Measurements from ENCODE around the gene IL17RD.

Gene IL17RD

DNA sequence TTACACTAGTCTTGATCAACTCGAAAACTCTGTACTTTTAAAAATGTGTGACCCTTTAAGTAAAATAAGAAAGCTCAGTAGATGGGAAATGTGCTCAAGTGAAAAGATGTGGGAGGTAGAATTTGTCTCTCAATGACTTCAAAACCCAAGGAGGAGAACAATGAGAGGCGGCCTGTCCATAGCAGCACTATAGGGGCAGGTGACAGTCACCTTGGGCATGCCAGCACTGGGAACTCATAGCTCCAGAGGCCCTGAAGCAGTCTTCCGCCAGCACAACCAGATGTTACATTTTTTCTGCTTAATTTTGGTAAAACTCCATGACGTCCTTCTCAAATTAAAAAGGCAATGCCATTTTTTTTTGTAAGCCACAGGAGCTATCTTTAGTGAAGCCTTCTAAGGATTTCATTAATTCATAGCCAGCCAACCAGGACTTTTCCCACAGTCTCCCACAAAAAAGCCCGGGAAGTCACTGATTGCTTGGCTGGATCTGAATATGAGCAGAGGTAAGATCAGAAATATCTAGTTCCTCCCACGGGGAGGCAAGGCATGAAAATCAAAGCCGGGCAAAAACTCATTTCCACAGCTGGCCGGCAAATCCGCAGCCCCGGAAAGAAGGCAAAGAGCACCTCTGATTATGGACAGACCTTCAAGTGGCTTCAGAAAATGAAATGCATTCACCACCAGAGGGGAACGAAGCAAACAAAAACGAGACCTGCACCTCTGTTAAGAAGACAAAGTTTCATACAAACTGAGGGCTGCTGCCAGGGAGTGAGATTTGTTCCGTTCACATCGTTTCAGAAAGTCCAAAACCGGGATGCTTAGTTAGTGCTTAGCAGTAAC lies 10.5 kb downstream of the IL17RD start:
- Histone ChIP-seq H2BK12ac (ENCODE audit: low read length) (no peak overlapping the region), H2BK5ac (ENCODE audit: low read depth, low read length, poor library complexity) (no peak overlapping the region), H3K9ac (ENCODE audit: low read length) (no peak overlapping the region), H3K4me3 (ENCODE audit: low read depth, low read length) (no peak overlapping the region), H3K23ac (ENCODE audit: low read length) (no peak overlapping the region), H4K12ac (ENCODE audit: low read depth, low read length) (no peak overlapping the region), H3K4me2 (ENCODE audit: low read length) (no peak overlapping the region), H3K27me3 (ENCODE audit: insufficient read depth, low read length) (no peaks in the 10 kb centered on the region), H3K18ac (ENCODE audit: low read length) (no peak overlapping the region), H3K79me1 (ENCODE audit: low read length) (no peaks in the 10 kb centered on the region), H3K4ac (ENCODE audit: low read depth, low read length) (no peak overlapping the region), H3K36me3 (ENCODE audit: control insufficient read depth in 1 of 2, insufficient read depth in 2 of 2, low read length in 2 of 2) (no peaks in the 10 kb centered on the region), H4K8ac (ENCODE audit: low read depth, low read length) (no peak overlapping the region), H3K27ac (ENCODE audit: low read depth, low read length) (no peak overlapping the region), H4K91ac (ENCODE audit: low read depth, low read length) (no peak overlapping the region), H2BK120ac (ENCODE audit: insufficient read depth, low read length, poor library complexity) (no peak overlapping the region), H2AFZ (ENCODE audit: insufficient read depth, low read length, poor library complexity) (no peak overlapping the region), H3K4me1 (ENCODE audit: control insufficient read depth in 1 of 2, insufficient read depth in 2 of 2, low read length in 2 of 2) (peaks cover 5 to 8% of the 10 kb centered on the region in 2 experiments), H3K14ac (ENCODE audit: low read length) (no peak overlapping the region), H2AK5ac (ENCODE audit: low read length) (no peak overlapping the region), H3K79me2 (ENCODE audit: control insufficient read depth, insufficient read depth, low read length, poor library complexity) (no peaks in the 10 kb centered on the region), H3K9me3 (ENCODE audit: insufficient read depth, low read depth, low read length) (no peaks in the 10 kb centered on the region)
- WGBS (ENCODE audit: extremely low coverage, insufficient coverage, insufficient read length), result no CpG with 5 or more reads among the region's 15 CpGs
- peak; percentile 32 to 34 for DNase-seq

DNA sequence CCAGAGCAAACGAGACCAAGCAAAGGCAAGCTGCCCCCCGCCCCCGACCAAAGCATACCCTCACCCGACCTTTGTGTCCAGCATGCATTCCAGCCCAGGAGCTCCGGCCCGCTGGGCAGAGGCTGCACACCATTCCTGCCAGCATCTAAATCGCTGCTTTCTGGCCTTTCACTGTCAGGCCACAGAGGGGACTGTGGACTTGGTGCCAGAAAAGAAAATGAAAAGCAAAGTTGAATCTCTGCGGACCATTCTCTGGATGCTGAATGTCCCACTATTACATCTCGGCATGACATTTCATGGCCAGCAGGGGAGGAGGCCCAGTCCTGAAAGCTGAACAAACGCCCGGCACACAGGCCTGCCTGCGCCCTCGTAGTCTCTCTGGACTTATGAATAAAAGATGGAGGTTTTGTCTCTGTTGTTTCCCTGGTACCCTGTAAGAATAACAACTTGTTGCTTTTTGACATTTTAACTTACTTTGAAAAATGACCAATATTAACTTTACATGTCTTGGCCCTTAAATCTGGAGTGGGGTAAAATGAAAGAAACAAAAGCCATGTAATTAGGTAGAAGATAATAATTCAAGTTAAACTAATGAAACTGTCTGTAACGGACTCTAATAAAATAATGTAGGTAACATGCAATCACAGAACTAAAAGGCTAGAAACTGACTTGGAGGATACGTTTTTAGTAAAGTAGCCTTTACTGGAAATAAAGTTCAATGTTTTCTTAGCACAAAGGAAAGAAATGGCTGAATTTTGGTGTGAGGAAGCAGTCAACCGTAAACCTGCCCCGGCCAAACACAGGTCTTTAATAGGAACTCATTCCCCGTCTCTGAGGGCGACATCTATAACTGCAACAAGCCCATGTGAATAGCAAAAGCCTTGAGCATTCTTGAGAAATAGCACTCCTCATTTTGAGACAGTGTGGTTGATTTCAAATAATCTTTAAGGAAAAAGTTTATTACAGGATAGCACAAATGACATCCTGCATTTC lies 12.7 kb downstream of the IL17RD start:
- Histone ChIP-seq H3K14ac (ENCODE audit: low read length) (no peak overlapping the region), H3K4me1 (ENCODE audit: control insufficient read depth in 1 of 2, insufficient read depth in 2 of 2, low read length in 2 of 2) (peaks cover 0 to under 1% of the 10 kb centered on the region in 2 experiments), H4K12ac (ENCODE audit: low read depth, low read length) (no peak overlapping the region), H3K4me2 (ENCODE audit: low read length) (no peak overlapping the region), H2BK120ac (ENCODE audit: insufficient read depth, low read length, poor library complexity) (no peak overlapping the region), H2BK12ac (ENCODE audit: low read length) (no peak overlapping the region), H2BK5ac (ENCODE audit: low read depth, low read length, poor library complexity) (no peak overlapping the region), H3K23ac (ENCODE audit: low read length) (no peak overlapping the region), H2AFZ (ENCODE audit: insufficient read depth, low read length, poor library complexity) (no peak overlapping the region), H3K27me3 (ENCODE audit: insufficient read depth, low read length) (no peaks in the 10 kb centered on the region), H3K18ac (ENCODE audit: low read length) (no peak overlapping the region), H3K4me3 (ENCODE audit: low read depth, low read length) (no peak overlapping the region), H4K91ac (ENCODE audit: low read depth, low read length) (no peak overlapping the region), H3K36me3 (ENCODE audit: control insufficient read depth in 1 of 2, insufficient read depth in 2 of 2, low read length in 2 of 2) (no peaks in the 10 kb centered on the region), H3K9ac (ENCODE audit: low read length) (no peak overlapping the region), H3K4ac (ENCODE audit: low read depth, low read length) (no peak overlapping the region), H3K79me1 (ENCODE audit: low read length) (no peaks in the 10 kb centered on the region), H3K9me3 (ENCODE audit: insufficient read depth, low read depth, low read length) (no peaks in the 10 kb centered on the region), H3K27ac (ENCODE audit: low read depth, low read length) (no peak overlapping the region), H2AK5ac (ENCODE audit: low read length) (no peak overlapping the region), H3K79me2 (ENCODE audit: control insufficient read depth, insufficient read depth, low read length, poor library complexity) (no peaks in the 10 kb centered on the region), H4K8ac (ENCODE audit: low read depth, low read length) (no peak overlapping the region)
- DNase-seq, result no peak
- WGBS (ENCODE audit: extremely low coverage, insufficient coverage, insufficient read length), result no CpG with 5 or more reads among the region's 19 CpGs

DNA sequence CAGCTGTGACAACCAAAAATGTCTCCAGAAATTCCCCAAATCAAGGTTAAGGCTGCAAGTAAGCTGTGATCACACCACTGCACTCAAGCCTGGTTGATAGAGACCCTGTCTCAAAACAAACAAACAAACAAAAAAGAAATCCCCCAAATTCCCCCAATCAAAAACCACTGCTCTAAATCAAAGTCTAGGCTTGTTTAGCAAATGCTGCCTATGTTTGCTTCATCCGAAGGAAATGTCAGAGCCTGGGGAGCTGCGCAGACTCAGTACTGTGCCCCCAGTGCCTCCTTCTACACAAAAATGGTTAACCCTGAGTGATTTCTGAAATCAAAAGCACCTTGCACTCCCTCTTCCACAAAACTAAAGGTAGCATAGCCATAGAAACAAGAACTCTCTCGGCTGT lies 13.4 kb downstream of the IL17RD start:
- H2BK5ac ChIP-seq (ENCODE audit: low read depth, low read length, poor library complexity), result no peak overlapping the region
- no peak overlapping the region for H4K91ac ChIP-seq (ENCODE audit: low read depth, low read length)
- no peak overlapping the region for H3K4ac ChIP-seq (ENCODE audit: low read depth, low read length)
- H3K4me3 ChIP-seq (ENCODE audit: low read depth, low read length), result no peak overlapping the region
- no peak overlapping the region for H4K8ac ChIP-seq (ENCODE audit: low read depth, low read length)
- H3K79me1 ChIP-seq (ENCODE audit: low read length), result no peaks in the 10 kb centered on the region
- H2AFZ ChIP-seq (ENCODE audit: insufficient read depth, low read length, poor library complexity), result no peak overlapping the region
- WGBS (ENCODE audit: extremely low coverage, insufficient coverage, insufficient read length), result no CpG with 5 or more reads among the region's 3 CpGs
- H3K18ac ChIP-seq (ENCODE audit: low read length), result no peak overlapping the region
- no peak for DNase-seq
- no peak overlapping the region for H3K23ac ChIP-seq (ENCODE audit: low read length)
- no peak overlapping the region for H4K12ac ChIP-seq (ENCODE audit: low read depth, low read length)
- H3K9me3 ChIP-seq (ENCODE audit: insufficient read depth, low read depth, low read length), result no peaks in the 10 kb centered on the region
- H3K27ac ChIP-seq (ENCODE audit: low read depth, low read length), result no peak overlapping the region
- no peak overlapping the region for H2BK120ac ChIP-seq (ENCODE audit: insufficient read depth, low read length, poor library complexity)
- no peaks in the 10 kb centered on the region for H3K36me3 ChIP-seq (ENCODE audit: control insufficient read depth in 1 of 2, insufficient read depth in 2 of 2, low read length in 2 of 2)
- H3K79me2 ChIP-seq (ENCODE audit: control insufficient read depth, insufficient read depth, low read length, poor library complexity), result no peaks in the 10 kb centered on the region
- no peak overlapping the region for H2AK5ac ChIP-seq (ENCODE audit: low read length)
- no peak overlapping the region for H3K14ac ChIP-seq (ENCODE audit: low read length)
- no peak overlapping the region for H2BK12ac ChIP-seq (ENCODE audit: low read length)
- H3K9ac ChIP-seq (ENCODE audit: low read length), result no peak overlapping the region
- no peaks in the 10 kb centered on the region for H3K27me3 ChIP-seq (ENCODE audit: insufficient read depth, low read length)
- H3K4me1 ChIP-seq (ENCODE audit: control insufficient read depth in 1 of 2, insufficient read depth in 2 of 2, low read length in 2 of 2), result no peaks in the 10 kb centered on the region
- no peak overlapping the region for H3K4me2 ChIP-seq (ENCODE audit: low read length)

DNA sequence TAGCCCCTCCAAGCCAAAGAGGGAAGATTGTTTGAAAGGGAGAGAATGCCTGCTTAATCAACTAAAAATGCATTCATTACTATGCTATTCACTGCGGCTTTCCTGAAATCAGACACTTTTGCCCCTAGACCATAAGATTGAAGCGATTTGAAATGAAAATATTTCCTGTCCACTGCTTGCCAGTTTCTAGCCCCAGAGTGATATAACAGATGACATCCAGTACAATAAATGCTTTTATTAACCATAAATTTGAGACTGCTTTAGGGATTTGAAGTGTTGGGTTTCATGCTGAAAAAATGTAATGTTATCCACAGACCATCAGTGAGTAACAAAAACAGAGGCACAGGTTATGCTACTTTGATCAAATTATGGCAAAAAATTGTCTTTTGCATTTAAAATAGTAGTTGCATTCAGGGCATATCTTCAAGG lies 14.1 kb downstream of the IL17RD start:
- Histone ChIP-seq H3K4ac (ENCODE audit: low read depth, low read length) (no peak overlapping the region), H2BK12ac (ENCODE audit: low read length) (no peak overlapping the region), H4K91ac (ENCODE audit: low read depth, low read length) (no peak overlapping the region), H2AFZ (ENCODE audit: insufficient read depth, low read length, poor library complexity) (no peak overlapping the region), H3K79me2 (ENCODE audit: control insufficient read depth, insufficient read depth, low read length, poor library complexity) (no peaks in the 10 kb centered on the region), H4K8ac (ENCODE audit: low read depth, low read length) (no peak overlapping the region), H3K4me3 (ENCODE audit: low read depth, low read length) (no peak overlapping the region), H4K12ac (ENCODE audit: low read depth, low read length) (no peak overlapping the region), H3K27me3 (ENCODE audit: insufficient read depth, low read length) (no peaks in the 10 kb centered on the region), H2BK5ac (ENCODE audit: low read depth, low read length, poor library complexity) (no peak overlapping the region), H3K36me3 (ENCODE audit: control insufficient read depth in 1 of 2, insufficient read depth in 2 of 2, low read length in 2 of 2) (no peaks in the 10 kb centered on the region), H3K79me1 (ENCODE audit: low read length) (no peaks in the 10 kb centered on the region), H3K4me1 (ENCODE audit: control insufficient read depth in 1 of 2, insufficient read depth in 2 of 2, low read length in 2 of 2) (no peaks in the 10 kb centered on the region), H3K23ac (ENCODE audit: low read length) (no peak overlapping the region), H2AK5ac (ENCODE audit: low read length) (no peak overlapping the region), H3K14ac (ENCODE audit: low read length) (no peak overlapping the region), H3K9me3 (ENCODE audit: insufficient read depth, low read depth, low read length) (no peaks in the 10 kb centered on the region), H3K27ac (ENCODE audit: low read depth, low read length) (no peak overlapping the region), H2BK120ac (ENCODE audit: insufficient read depth, low read length, poor library complexity) (no peak overlapping the region), H3K18ac (ENCODE audit: low read length) (no peak overlapping the region), H3K4me2 (ENCODE audit: low read length) (no peak overlapping the region), H3K9ac (ENCODE audit: low read length) (no peak overlapping the region)
- DNase-seq, result no peak
- WGBS (ENCODE audit: extremely low coverage, insufficient coverage, insufficient read length), result no CpG with 5 or more reads among the region's 2 CpGs

Data from trophoblast cell (in vitro differentiated cells and primary cell).